GM21367 (cell line): Measurements from ENCODE around the gene ARPIN.
"Not testable (repeated sequence)": the region's sequence is repeated elsewhere in the genome, so short reads cannot be mapped to it uniquely, and the experiment has no call there.

Experiments used
- ATAC-seq: cut with Tn5 transposase; IDR thresholded peaks from one replicate; pipeline ENCODE4 v1.9.1; 2021; ENCODE audit not compliant: unreplicated experiment

Gene ARPIN

GRCh38 chr15:89910891-89911626, 1.7 kb downstream of the ARPIN start:
- no peak for ATAC-seq

GRCh38 chr15:89909611-89910010, 3.1 kb downstream of the ARPIN start:
- ATAC-seq = no peak

- no peak for ATAC-seq
Measured at GRCh38 chr15:89908226-89908625, 4.5 kb downstream of the ARPIN start.

- ATAC-seq = no peak
Measured at GRCh38 chr15:89907289-89907688, 5.5 kb downstream of the ARPIN start.

- ATAC-seq = no peak
Measured at GRCh38 chr15:89905846-89906378, 6.8 kb downstream of the ARPIN start.

GRCh38 chr15:89904519-89904918, 8.2 kb downstream of the ARPIN start:
- no peak for ATAC-seq

GRCh38 chr15:89903858-89904130, 9.0 kb downstream of the ARPIN start:
- ATAC-seq = no peak

GRCh38 chr15:89903015-89903857, 9.5 kb downstream of the ARPIN start:
- no peak for ATAC-seq

GRCh38 chr15:89900849-89901248, 11.9 kb downstream of the ARPIN start:
- no peak for ATAC-seq

GRCh38 chr15:89899951-89900567, 12.7 kb downstream of the ARPIN start:
- ATAC-seq = no peak

- no peak for ATAC-seq
Measured at GRCh38 chr15:89899295-89899945, 13.3 kb downstream of the ARPIN start.

GRCh38 chr15:89898614-89899294, 14.0 kb downstream of the ARPIN start:
- peak; percentile 61 for ATAC-seq

GRCh38 chr15:89898146-89898545, 14.6 kb downstream of the ARPIN start:
- no peak for ATAC-seq

GRCh38 chr15:89893696-89894447, 18.9 kb downstream of the ARPIN start, which contains the start of gene AP3S2:
TSS of gene AP3S2 (minus strand) at chr15:89893994. CDS start at chr15:89893949, 45 bp downstream.
- peak; percentile 78 for ATAC-seq

GRCh38 chr15:89893027-89893426, 19.7 kb downstream of the ARPIN start:
- no peak for ATAC-seq

GRCh38 chr15:89888214-89888804, 24.4 kb downstream of the ARPIN start:
- no peak for ATAC-seq

GRCh38 chr15:89885611-89886010, 27.1 kb downstream of the ARPIN start:
- no peak for ATAC-seq

GRCh38 chr15:89885179-89885578, 27.6 kb downstream of the ARPIN start:
- ATAC-seq = not testable (repeated sequence)

GRCh38 chr15:89883518-89883917, 29.2 kb downstream of the ARPIN start:
- no peak for ATAC-seq
